Endometrial microvascular endothelial cells (primary cell): Measurements from ENCODE around the gene GKN2. TPM values are rescaled to one million over a fixed set of nuclear protein-coding genes. Genes with fewer than 3 reads are reported as not detected.

Source experiments
- in situ Hi-C: cut with HindIII; loops from 2 replicates; pipeline ENCODE4 v1.10.0; 2017; ENCODE audit warnings: low sequenced_read_pairs, low pct_unique_long_range_greater_than_20kb; ENCODE audit errors: inconsistent ontology term
- total RNA-seq: library from RNA; depleted of rRNA; stranded (reverse); fragments of >200 nt; gene quantifications from one replicate; pipeline ENCODE4 v1.2.3, GENCODE V29; 2015; ENCODE audit errors: inconsistent ontology term

The GKN2 gene
- not detected for total RNA-seq

DNA sequence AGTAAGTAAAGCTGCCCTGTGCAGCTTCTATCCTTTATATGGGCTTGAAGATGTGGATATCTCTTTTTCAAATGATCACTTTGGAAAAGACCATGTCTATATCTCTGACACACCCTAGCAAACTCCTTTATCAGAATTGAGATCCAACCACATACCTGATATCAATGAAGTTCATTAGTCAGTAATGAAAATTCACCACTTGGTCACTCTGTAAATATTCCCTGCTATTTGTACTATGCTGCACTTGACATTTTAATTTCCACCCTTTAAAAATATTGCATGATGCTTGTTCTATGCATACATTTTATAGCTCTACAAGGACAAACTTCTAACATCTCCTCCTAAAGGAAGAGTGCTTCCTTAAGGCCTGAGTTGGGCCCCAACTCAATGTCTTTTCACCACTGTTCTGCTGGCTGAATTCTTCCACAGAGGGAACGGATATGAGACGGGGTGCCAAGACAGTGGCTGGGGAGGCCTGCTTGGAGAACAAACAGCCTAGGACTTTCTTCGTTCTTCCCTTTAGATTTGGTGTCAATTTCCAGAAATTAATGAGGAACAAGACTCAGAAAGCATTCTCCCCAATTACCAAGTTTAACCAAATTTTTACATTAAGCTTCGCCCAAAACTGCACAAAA is at the start of gene GKN2:
Gene GKN2, minus strand, starts transcription at position 7 of the 635 bp plus-strand sequence. CDS start 32 bp downstream, outside the sequence.
- in situ Hi-C loops = no loop called here

DNA sequence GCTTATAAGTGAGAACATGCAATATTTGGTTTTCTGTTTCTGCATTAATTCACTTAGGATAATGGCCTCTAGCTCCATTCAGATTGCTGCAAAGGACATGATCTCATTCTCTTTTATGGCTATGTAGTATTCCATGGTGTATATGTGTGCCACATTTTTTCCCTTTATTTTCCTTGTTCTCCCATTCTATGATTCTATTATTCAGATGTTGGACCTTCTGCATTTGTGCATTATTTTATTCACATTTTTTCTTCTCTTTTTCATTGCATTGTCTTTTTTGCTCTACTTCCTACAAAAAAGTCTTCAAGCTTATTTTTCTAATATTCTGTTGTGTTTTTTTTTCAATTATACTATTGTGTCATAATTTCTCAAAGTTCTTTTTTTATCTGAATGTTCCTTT is 49.2 kb upstream of the GKN2 start:
- in situ Hi-C loops = no loop called here

- in situ Hi-C loops = no loop called here
Measured at GRCh38 chr2:68997401-68997800, 44.7 kb upstream of the GKN2 start.

DNA sequence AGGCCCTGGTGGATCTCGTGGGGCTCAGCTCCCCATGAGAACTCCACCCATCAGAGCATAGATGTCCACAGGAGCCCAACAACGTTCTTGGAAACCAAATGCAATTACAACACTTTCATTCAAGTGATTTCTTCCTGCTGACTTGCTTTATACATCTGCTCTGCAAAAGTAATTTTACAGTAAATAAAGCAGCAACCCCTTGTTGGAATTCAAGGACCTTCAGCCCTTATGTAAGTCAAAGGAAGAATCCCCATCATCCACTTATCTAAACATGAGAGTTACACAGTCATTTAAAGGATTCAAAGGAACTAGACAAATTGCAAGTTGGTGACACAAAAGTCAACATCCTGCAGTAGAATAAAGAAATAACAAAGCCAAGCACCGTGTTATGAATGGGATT is 43.2 kb upstream of the GKN2 start:
- in situ Hi-C loops = no loop called here

DNA sequence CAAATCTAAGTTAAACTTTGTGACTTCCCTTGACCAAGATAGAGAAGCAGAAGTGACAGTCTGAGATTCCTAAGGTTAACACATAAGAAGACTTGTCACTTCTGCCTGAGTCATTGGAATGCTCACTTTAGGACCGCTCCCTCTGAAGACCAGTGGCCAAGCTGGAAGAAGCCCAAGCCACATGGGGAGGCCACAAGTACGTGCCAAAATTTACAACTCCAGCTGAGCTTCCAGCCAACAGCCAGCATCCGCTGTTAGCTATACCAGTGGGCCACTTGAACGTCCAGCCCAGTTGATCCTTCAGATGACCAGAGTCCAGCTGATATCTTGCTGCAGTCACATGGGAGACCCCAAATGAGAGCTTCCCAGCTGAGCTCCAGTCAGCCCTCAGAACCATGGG is 42.2 kb upstream of the GKN2 start:
- in situ Hi-C loops = no loop called here

DNA sequence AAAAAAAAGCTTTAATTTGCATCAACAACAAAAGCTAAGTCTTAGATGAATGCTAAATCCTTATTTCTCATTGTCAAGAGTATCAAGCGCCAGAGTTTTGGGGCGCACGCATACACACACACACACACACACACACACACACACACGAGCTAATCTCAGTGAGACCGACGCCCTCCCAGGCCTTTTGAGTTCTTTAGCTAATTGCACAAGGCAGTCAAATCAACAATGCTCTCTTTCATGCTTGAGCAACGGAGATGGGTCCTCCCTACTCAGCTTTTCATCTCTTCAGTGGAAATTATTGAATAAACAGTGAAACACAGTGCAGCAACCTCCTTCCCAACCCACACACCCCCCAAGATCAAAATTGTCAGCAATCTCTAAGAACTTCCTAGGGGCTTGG is 41.0 kb upstream of the GKN2 start:
- in situ Hi-C loops = no loop called here

- in situ Hi-C loops = no loop called here
Measured at GRCh38 chr2:68992933-68993332, 40.2 kb upstream of the GKN2 start.

GRCh38 chr2:68992341-68992740 is 39.6 kb upstream of the GKN2 start:
- in situ Hi-C loops = no loop called here

DNA sequence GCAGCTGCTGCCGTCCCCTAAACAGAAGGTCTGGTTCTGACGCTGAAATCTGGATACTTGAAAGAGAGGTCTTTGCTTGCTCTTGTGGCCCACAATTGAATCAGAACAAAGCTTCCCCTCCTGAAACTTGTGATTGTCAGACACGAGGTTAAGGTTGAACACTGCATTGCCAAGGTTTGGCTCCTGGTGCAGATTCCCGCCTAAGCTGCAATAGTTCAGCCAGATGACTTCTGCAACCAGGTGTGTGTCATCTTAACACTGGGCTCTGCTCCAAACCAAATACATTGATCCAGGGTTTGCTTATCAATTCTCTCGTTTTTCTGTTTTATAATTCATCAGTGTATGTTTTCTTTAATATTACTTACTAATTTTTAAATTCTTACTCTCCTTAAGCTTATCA is 36.3 kb upstream of the GKN2 start:
- in situ Hi-C loops = no loop called here

DNA sequence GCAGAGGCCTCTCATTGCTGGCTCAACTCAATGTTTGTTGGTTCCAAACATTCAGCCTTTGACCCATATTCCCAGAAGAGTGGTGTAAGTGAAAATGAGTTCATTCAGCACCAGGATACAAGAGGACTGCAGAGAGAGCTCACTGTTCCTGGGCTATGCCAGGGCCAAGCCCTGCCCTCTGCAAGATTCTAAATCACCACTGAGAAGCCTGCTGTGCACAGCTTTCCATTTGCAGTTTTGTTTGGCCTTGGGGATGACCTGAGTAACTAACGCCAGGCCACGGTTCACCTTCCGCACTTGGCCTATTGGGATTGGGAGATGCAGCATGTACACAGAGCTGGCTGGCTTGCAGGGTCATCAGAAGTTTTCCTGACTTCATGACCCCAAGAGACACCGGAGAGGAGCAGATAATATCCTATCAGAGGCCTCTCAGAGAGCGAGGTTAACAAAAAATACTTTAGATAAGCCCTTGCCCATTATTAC is 34.4 kb upstream of the GKN2 start:
- in situ Hi-C loops = no loop called here

- in situ Hi-C loops = no loop called here
Measured at GRCh38 chr2:68980956-68981355, 28.3 kb upstream of the GKN2 start.

DNA sequence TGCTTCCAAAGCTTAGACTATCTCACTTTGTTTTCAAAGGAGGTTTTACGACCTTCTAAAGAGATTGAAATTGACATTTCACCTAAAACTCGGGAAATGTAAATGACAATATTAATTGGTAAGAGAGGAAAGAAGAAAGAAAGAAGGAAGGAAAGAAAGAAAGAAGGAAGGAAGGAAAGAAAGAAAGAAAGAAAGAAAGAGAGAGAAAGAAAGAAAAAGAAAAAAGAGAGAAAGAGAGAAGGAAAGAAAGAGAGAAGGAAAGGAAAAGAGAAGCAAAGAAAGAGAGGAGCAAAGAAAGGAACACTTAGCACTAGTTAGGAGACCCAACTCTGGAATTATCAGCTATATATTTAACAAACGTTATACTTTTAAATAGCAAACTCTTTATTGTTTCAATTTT is 25.4 kb upstream of the GKN2 start:
- in situ Hi-C loops = no loop called here

DNA sequence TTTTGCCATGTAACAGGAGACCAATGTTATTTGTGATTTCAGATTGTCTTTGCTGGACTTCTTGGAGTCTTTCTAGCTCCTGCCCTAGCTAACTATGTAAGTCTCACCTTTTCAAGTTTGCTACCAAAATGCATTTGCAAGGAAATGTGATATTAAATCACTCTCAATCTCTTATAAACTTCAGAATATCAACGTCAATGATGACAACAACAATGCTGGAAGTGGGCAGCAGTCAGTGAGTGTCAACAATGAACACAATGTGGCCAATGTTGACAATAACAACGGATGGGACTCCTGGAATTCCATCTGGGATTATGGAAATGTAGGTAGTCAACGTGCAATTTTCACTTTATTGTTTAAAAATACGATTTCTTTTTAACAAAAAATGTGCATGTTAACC is 24.8 kb upstream of the GKN2 start:
- in situ Hi-C loops = no loop called here

DNA sequence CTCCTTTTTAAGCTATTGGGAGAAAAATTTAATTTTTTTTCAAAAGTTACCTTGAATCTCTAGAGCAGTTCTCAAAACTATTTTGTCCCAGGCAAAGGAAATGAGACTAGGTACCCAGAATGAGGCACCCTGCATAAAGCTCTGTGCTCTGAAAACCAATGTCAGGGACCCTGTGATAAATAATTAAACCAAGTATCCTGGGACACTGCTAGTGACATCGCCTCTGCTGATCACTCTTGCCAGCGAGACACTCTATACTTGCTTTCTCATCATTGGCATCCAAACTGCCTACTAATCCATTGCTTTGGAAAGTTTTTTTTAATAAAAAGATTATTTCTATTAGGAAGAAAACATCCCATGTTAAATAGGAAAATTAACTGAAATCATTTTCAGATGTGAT is 23.2 kb upstream of the GKN2 start:
- in situ Hi-C loops = no loop called here

GRCh38 chr2:68974946-68975665 is 22.4 kb upstream of the GKN2 start:
- in situ Hi-C loops = no loop called here

GRCh38 chr2:68974251-68974650 is 21.6 kb upstream of the GKN2 start, which contains the start of gene GKN1:
Gene GKN1, plus strand, starts transcription at chr2:68974636. Its CDS starts 42 bp downstream, at chr2:68974678.
- in situ Hi-C loops = no loop called here

DNA sequence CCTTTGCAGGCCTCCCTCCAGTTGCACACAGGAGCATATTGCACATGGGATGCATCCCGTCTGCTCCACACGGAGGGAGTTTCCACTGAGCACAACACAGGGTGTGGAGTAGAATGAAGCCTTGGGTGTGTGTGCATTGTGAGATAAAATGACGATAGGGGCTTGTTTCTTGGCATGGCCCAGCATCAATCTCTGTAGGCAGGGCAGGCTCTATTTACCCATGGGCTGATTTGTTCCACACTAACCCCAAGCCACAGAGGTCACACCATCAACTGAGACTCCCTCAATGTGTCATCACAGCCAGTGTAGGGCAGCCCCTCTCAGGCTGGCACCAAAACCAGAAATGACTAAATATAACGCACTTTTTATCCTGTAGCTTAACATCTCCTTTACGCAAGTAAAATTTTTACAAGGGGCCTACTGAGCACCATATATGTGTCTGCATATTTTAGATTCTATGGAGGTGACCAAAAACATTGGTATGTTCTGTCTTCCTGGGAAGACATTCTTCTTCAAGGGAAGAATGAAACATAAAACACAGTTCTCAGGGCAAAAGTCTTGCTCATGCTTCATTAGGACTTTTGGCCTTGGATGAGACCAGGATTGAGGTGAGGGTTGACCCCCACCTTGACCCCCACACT is 19.0 kb upstream of the GKN2 start:
- in situ Hi-C loops = no loop called here

- in situ Hi-C loops = no loop called here
Measured at GRCh38 chr2:68970566-68971265, 18.0 kb upstream of the GKN2 start.

GRCh38 chr2:68969736-68970490 is 17.2 kb upstream of the GKN2 start:
- in situ Hi-C loops = no loop called here
